Measurements from ENCODE around the gene LCOR. TPM values are rescaled to one million over a fixed set of nuclear protein-coding genes. Genes with fewer than 3 reads are reported as not detected.

Gene LCOR
- total and polyA plus RNA-seq, 2 of the 13 experiments (the other 11 are each of a cell fraction or from before 2014, with no cell fraction given) = 12.4 to 23.7 TPM

DNA sequence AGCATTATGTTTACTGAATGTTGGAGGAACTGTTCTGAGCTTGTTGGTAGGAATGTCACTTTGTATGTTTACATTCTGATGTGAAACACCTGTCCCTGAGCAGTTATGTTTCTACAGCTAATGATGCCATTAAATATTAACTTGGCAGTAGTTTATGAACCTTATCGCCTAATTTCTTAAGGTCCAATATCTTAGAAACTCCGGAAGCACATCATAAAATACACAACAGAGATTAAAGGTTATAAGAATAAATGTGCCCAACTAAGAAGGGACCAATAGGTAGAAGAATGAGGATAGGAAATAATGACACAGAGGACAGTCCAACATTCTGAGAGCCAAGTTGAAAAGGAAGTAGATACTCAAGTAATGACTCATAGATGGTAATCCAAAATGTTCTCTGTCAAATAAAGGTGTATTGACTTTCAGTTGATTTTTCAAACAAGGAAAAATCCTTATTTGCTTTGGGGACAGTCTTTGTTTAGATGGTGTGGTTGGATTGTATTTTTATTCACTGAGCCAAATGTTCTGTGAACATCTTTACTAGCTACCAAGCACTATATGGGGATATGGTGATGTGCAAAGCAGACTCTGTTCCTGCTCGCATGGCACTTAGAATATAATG lies 31.9 kb downstream of the LCOR start (continued):
- TF ChIP-seq ZNF260 (CRISPR knock-in tag; IDR thresholded peaks at IDR 0.05; ENCODE audit: borderline replicate concordance, low read depth) = no peak
- TF ChIP-seq, protein P1, sequence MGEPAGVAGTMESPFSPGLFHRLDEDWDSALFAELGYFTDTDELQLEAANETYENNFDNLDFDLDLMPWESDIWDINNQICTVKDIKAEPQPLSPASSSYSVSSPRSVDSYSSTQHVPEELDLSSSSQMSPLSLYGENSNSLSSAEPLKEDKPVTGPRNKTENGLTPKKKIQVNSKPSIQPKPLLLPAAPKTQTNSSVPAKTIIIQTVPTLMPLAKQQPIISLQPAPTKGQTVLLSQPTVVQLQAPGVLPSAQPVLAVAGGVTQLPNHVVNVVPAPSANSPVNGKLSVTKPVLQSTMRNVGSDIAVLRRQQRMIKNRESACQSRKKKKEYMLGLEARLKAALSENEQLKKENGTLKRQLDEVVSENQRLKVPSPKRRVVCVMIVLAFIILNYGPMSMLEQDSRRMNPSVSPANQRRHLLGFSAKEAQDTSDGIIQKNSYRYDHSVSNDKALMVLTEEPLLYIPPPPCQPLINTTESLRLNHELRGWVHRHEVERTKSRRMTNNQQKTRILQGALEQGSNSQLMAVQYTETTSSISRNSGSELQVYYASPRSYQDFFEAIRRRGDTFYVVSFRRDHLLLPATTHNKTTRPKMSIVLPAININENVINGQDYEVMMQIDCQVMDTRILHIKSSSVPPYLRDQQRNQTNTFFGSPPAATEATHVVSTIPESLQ (CRISPR knock-in tag; conservative IDR thresholded peaks at IDR 0.05) = no peak
- peak; percentile 77 for TF ChIP-seq RARA (CRISPR knock-in tag; IDR thresholded peaks at IDR 0.05)
- TF ChIP-seq, protein P2, sequence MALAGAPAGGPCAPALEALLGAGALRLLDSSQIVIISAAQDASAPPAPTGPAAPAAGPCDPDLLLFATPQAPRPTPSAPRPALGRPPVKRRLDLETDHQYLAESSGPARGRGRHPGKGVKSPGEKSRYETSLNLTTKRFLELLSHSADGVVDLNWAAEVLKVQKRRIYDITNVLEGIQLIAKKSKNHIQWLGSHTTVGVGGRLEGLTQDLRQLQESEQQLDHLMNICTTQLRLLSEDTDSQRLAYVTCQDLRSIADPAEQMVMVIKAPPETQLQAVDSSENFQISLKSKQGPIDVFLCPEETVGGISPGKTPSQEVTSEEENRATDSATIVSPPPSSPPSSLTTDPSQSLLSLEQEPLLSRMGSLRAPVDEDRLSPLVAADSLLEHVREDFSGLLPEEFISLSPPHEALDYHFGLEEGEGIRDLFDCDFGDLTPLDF (CRISPR knock-in tag; IDR thresholded peaks at IDR 0.05) = no peak
- TF ChIP-seq ZNF17 (CRISPR knock-in tag; IDR thresholded peaks at IDR 0.05) = no peak
- no peak for TF ChIP-seq ZNF589 (CRISPR knock-in tag; conservative IDR thresholded peaks at IDR 0.05)
- TF ChIP-seq, protein P3, sequence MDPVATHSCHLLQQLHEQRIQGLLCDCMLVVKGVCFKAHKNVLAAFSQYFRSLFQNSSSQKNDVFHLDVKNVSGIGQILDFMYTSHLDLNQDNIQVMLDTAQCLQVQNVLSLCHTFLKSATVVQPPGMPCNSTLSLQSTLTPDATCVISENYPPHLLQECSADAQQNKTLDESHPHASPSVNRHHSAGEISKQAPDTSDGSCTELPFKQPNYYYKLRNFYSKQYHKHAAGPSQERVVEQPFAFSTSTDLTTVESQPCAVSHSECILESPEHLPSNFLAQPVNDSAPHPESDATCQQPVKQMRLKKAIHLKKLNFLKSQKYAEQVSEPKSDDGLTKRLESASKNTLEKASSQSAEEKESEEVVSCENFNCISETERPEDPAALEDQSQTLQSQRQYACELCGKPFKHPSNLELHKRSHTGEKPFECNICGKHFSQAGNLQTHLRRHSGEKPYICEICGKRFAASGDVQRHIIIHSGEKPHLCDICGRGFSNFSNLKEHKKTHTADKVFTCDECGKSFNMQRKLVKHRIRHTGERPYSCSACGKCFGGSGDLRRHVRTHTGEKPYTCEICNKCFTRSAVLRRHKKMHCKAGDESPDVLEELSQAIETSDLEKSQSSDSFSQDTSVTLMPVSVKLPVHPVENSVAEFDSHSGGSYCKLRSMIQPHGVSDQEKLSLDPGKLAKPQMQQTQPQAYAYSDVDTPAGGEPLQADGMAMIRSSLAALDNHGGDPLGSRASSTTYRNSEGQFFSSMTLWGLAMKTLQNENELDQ (CRISPR knock-in tag; IDR thresholded peaks at IDR 0.05; ENCODE audit: borderline replicate concordance) = no peak
- peak; percentile 92 for TF ChIP-seq SOX5 (CRISPR knock-in tag; IDR thresholded peaks at IDR 0.05; ENCODE audit: borderline replicate concordance)
- TF ChIP-seq, protein P4, sequence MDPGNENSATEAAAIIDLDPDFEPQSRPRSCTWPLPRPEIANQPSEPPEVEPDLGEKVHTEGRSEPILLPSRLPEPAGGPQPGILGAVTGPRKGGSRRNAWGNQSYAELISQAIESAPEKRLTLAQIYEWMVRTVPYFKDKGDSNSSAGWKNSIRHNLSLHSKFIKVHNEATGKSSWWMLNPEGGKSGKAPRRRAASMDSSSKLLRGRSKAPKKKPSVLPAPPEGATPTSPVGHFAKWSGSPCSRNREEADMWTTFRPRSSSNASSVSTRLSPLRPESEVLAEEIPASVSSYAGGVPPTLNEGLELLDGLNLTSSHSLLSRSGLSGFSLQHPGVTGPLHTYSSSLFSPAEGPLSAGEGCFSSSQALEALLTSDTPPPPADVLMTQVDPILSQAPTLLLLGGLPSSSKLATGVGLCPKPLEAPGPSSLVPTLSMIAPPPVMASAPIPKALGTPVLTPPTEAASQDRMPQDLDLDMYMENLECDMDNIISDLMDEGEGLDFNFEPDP (CRISPR knock-in tag; conservative IDR thresholded peaks at IDR 0.05) = no peak
- TF ChIP-seq CBX2 (IDR thresholded peaks at IDR 0.05; ENCODE audit: low read depth, low read length) = no peak
- TF ChIP-seq CBX2 (CRISPR knock-in tag; IDR thresholded peaks at IDR 0.05; ENCODE audit: low read depth) = no peak
- TF ChIP-seq MTA1 (CRISPR knock-in tag; IDR thresholded peaks at IDR 0.05; ENCODE audit: borderline replicate concordance) = no peak
- no peak for TF ChIP-seq ZNF224 (CRISPR knock-in tag; IDR thresholded peaks at IDR 0.05)
- no peak for TF ChIP-seq HNRNPH1 (optimal IDR thresholded peaks at IDR 0.05; ENCODE audit: low read depth, low read length)
- no peak for TF ChIP-seq ZNF160 (CRISPR knock-in tag; IDR thresholded peaks at IDR 0.05)
- no peak for TF ChIP-seq GPN1 (CRISPR knock-in tag; IDR thresholded peaks at IDR 0.05; ENCODE audit: borderline replicate concordance)
- TF ChIP-seq ZNF326 (CRISPR knock-in tag; IDR thresholded peaks at IDR 0.05; ENCODE audit: borderline replicate concordance) = no peak
- no peak; the same call in 1 of the 2 replicates for TF ChIP-seq HOXD1 (CRISPR knock-in tag; IDR thresholded peaks at IDR 0.05)
- TF ChIP-seq ZMAT3 (CRISPR knock-in tag; conservative IDR thresholded peaks at IDR 0.05) = 0 out of 2 replicates have a peak, but pooled peaks have one; percentile 37
